ENCODE data around the gene CPNE5.

The CPNE5 gene

DNA sequence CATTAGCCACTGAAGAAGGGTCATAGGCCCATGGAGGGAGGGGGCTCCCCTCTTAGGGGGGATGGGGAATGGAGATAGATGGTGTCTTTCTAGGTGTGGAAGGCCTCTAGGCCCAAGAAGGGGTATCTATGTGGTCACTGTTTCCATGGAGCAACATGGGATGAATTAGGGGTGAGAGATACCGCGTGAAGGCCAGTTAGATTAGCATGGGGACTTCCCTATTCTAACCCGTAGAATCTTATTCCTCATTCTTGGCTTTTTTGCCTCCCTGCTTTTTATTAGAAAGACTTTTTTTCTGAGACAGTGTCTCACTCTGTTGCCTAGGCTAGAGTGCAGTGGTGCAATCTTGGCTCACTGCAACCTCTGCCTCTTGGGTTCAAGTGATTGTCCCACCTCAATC is 138.4 kb downstream of the CPNE5 start:
- no peak overlapping the region for H3K4me3 ChIP-seq
- TF ChIP-seq, protein P1, sequence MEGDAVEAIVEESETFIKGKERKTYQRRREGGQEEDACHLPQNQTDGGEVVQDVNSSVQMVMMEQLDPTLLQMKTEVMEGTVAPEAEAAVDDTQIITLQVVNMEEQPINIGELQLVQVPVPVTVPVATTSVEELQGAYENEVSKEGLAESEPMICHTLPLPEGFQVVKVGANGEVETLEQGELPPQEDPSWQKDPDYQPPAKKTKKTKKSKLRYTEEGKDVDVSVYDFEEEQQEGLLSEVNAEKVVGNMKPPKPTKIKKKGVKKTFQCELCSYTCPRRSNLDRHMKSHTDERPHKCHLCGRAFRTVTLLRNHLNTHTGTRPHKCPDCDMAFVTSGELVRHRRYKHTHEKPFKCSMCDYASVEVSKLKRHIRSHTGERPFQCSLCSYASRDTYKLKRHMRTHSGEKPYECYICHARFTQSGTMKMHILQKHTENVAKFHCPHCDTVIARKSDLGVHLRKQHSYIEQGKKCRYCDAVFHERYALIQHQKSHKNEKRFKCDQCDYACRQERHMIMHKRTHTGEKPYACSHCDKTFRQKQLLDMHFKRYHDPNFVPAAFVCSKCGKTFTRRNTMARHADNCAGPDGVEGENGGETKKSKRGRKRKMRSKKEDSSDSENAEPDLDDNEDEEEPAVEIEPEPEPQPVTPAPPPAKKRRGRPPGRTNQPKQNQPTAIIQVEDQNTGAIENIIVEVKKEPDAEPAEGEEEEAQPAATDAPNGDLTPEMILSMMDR (IDR thresholded peaks at IDR 0.05), result no peak
- DNase-seq (ENCODE audit: low spot score), result no peak
- H3K27ac ChIP-seq, result no peak overlapping the region

DNA sequence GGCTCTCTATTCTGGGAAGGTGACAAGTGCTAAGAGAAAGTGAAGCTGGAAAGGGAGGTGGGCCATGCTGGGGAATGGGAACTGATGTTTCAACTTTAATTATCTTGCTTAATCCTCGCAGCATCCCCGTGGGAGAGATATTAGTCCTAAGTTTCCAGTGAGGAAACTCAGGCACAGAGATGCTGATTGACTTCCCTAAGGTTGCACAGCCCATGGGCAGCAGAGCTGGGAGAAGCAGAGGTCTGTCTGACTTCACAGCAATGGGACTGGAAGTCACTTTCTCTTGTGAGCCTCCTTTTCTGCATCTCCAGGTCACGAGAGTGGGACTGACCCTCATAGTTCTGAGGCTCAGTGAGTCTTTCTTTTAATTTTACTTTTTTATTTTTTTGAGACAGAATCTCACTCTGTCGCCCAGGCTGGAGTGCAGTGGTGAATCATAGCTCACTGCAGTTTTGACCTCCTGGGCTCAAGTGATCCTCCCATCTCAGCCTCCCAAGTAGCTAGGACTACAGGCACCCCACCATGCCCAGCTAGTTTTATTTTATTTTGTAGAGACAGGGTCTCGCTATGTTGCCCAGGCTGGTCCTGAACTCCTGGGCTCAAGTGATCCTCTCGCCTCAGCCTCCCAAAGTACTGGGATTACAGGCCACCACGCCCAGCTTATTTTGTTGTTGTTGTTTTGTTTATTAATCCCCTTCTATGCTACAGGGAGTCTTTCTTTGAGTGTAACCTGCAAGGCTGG is 139.0 kb downstream of the CPNE5 start:
- DNase-seq (ENCODE audit: low spot score), result peak; percentile 14
- TF ChIP-seq, protein P1 (IDR thresholded peaks at IDR 0.05), result no peak
- H3K27ac ChIP-seq, result no peak overlapping the region
- no peak overlapping the region for H3K4me3 ChIP-seq

DNA sequence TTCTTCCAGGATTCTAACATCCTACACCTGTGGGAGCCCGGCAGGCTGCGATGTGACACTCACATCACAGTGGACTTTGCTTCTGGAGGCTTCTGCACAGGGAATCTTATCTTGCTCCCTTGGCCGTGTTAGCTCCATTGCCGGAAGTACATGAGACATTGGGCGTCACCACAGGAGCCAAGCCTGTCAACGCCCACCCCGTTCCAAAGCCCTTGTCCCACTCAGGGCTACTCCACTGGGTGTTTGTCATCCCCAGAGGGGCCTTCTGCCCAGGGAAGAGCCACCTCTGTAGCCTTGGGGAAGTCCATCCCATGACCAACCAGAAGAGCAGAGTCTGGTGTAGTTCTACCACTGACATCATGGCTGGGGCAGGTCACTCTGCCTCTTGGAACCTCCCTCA is 139.9 kb downstream of the CPNE5 start:
- no peak overlapping the region for H3K4me3 ChIP-seq
- peak; percentile 49 for DNase-seq (ENCODE audit: low spot score)
- H3K27ac ChIP-seq, result no peak overlapping the region
- TF ChIP-seq, protein P1 (IDR thresholded peaks at IDR 0.05), result no peak

DNA sequence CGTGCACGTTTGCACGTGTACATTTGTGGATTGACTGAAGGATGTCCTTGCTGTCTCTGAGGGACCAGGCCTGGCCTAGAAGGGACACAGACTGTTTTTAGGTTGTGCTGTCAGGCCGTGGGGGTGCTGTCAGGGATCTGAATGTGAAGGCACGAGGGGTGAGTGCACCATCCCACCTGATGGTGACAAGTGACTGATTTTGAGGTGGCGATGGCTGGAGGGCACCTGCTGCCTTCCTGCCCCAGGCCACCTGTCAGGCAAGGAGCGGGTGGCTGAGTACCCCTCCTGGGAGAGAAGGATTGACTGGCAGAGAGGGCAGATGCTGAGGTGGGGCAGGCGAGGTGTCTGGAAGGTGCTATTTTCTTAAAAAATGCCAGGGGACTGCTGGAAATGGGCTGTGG is 140.4 kb downstream of the CPNE5 start:
- peak; percentile 59 for DNase-seq (ENCODE audit: low spot score)
- no peak overlapping the region for H3K4me3 ChIP-seq
- TF ChIP-seq, protein P1 (IDR thresholded peaks at IDR 0.05), result no peak
- no peak overlapping the region for H3K27ac ChIP-seq

DNA sequence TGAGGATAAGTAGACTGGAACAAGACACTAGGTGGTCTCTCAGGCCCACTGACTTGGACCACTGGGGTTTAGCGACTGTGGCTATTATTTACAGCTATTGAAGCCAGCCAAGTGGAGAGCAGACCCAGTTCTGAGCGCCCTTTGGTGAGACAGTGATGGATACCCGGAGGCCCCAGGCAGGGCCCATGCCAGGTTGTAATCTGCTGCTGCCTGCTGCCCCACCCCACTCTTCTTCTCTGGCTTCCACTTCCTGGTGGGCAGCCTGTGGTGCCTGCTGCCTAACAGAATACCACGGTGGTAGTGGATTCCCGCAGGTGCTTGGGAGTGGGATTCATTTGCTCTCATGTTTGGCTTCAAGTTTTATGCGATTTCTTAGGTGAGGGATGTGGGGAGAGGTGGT is 141.0 kb downstream of the CPNE5 start:
- Histone ChIP-seq H3K4me3 (no peak overlapping the region), H3K27ac (no peak overlapping the region)
- DNase-seq (ENCODE audit: low spot score), result no peak
- TF ChIP-seq, protein P1 (IDR thresholded peaks at IDR 0.05), result no peak

DNA sequence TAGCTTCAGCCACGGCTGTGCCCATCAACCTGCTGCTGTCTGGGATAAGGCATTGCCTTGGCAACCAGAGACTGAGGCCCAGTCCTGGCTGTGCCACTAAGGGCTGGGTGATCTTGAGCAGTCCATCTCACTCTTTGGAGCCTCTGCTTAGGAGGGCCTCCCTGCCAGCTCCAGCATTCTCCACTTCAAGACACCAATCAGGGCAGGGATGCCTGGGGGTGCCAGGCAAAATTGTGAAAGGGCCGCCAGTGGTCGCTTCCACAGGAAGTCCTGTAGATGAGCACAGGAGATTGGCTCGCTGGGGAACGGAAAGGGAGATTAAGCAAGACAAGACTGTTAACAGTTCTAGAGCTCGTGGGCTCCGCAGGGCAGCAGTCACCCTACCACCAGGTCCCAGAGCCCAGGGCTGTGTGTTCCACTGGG is 141.8 kb downstream of the CPNE5 start, which contains the start of gene RAB44:
Gene RAB44 (plus strand): TSS at position 346 of the 423 bp plus-strand sequence. CDS start 6,410 bp downstream, outside the sequence.
- peak; percentile 57 for DNase-seq (ENCODE audit: low spot score)
- no peak within 1 kb of the TSS for H3K4me3 ChIP-seq
- no peak within 1 kb of the TSS for H3K27ac ChIP-seq
- TF ChIP-seq, protein P1 (IDR thresholded peaks at IDR 0.05), result no peak

DNA sequence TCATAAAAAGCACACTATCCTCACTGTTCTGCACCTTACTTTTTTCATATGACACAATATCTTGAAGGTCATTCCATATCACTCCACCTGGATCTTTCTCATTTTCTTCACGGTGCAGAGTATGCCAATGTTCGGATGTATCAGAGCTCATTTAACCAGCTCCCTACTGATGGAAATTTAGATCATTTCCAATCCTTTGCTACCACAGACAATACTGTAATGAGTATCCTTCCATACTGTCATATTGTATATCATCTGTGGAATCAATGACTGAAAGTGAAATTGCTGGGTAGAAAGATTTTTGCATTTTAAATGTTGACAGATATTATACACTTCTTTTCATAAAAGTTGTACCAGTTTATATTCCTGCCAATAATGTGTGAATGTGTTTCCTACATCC is 143.8 kb downstream of the CPNE5 start:
- TF ChIP-seq, protein P1 (IDR thresholded peaks at IDR 0.05), result no peak
- no peak overlapping the region for H3K27ac ChIP-seq

More for the DNA sequence above, 143.8 kb downstream of the CPNE5 start:
- no peak for DNase-seq (ENCODE audit: low spot score)
- H3K4me3 ChIP-seq, result no peak overlapping the region
